Right renal pelvis (tissue), 4 donors: ENCODE results near the gene BLOC1S6. TPM values are rescaled to one million over a fixed set of nuclear protein-coding genes. Genes with fewer than 3 reads are reported as not detected.
"Not testable (repeated sequence)": the region's sequence is repeated elsewhere in the genome, so short reads cannot be mapped to it uniquely, and the experiment has no call there.

Experiments
- DNase-seq, 4 donors: peaks; one replicate each; pipeline ENCODE4 v3.0.0-alpha.2; 2013; ENCODE audit warnings: low read depth in 4 of 4, low spot score in 3 of 4, missing footprints in 1 of 4
- polyA plus RNA-seq, 4 donors: library from polyadenylated mRNA; unstranded; fragments of 120-200 nt; gene quantifications; one replicate each; pipeline ENCODE4 v1.2.1, GENCODE V29; 2013; ENCODE audit not compliant: insufficient read length in 4 of 4

The BLOC1S6 gene
- polyA plus RNA-seq, 4 donors = 41.3 to 57.6 (median 50.8) TPM

DNA sequence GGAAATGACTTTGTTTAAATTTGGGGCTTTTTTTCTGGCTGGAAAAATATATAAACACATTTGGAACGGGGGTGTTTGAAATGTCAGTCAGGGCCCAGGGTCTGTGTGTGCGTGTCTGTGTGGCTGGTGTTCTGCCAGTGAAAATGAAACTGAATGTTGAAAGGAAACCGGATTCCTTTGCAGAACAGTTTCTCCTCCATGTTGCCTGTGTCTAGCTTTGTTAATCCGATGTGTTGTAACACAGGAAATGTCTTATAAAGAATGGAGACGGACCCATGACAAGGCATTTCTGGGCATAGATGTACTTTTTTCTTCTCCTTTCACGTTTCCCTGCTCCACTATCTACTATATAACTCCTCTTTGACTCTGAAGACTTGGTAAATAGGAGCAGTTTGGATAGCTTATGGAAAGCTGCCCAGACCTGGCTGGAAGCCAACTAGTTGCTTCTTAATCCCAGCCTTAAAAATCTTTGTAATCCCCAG is 50.4 kb downstream of the BLOC1S6 start:
- DNase-seq = peak in 1 of 4 donors; percentile 26

DNA sequence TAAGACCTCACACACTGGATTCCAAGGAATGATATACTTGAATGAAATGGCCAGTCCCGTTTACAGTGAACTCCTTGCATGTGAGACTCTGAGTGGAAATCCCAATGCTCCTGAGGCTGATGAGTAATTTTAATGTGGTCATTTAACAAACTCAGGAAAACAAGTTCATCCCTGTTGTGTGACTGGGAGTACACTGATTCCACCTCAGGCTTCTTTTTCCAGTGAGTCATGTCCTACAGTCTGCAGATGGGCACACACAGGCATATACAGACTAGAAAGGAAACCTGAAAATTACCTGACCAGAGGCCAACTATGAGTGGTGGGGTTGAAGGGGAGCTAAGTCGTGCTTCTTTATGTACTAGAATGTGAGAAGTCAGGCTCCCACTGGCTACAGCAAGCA is 53.4 kb downstream of the BLOC1S6 start:
- DNase-seq = no peak

DNA sequence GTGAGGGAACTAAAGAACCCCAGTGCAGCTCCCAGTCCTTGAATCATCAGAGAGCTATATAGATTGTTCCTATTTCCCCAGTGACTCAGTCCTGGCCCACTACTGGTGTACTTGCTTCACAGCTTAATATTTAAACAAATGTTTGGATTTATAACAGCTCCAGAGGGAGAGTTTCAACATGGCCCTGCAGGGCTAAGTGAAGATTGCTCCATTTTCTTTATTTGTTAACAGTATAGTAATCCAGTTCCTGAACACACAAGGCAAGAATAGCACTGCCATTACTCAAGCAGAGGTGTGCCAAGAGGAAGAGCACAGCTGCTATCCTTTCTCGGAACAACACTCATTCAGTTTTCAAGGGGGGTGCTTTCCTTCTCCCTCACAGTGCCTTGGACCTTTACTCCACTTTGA is 54.2 kb downstream of the BLOC1S6 start:
- no peak for DNase-seq

DNA sequence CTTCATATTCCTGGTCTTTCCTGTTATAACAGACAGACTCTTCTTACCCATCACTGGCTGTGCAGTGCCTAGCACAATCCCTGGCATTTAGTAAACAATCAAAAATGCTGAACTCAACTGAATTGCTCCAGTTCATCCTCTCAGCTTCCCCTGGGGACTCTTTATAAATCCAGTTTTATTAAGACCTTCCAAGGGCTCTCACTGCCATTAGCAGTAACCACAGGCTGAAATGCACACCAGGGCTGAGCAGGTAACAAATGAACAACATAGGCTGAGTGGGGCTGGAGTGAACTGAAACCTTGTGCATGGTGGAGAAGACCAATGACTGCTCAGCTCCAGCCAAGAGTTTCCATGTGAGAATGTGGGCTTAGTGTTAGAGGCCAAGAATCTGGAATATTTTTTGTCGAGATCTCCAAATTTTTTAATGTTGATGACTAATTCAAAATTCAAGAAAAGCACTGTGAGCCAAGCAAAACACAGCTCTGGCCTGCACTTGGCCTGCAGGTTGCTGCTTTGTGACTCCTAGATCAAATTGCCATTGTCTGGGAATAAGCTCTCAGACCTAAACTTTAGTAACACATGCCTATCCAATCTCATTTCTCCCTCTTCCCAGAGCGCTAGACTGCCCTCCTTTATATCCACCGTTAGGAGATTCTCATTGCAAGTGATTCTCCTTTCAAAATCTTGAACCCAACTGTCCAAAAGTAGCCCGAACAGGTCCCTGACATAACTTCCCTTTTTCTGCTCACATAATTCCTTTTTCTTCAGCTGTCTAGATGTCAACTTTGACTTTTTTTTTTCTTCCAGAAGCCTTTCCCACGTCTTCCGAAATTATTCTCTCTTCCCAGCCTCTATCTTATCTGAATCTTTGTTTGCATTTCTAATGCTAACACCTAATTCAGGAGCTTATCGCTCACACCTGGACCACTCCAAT is 55.1 kb downstream of the BLOC1S6 start:
- no peak for DNase-seq

DNA sequence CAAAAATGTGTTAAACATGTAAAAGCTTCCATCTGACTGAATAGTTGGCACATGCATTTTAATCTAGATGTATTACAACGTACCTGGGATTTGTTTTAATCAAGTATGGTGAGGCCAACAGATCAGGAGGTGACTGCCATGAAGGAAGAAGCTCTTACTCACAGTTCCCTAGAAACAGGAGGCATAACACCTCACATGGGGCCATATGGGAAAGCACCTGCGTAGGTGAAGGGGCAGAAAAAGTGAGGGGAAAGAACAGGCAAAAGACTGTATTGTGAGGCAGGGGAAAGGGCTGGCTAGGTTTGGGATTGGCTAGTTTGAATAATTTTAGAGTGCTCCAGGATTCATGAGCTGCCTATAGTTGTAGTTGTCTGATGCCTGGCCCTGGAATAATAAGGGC is 57.3 kb downstream of the BLOC1S6 start:
- no peak for DNase-seq

DNA sequence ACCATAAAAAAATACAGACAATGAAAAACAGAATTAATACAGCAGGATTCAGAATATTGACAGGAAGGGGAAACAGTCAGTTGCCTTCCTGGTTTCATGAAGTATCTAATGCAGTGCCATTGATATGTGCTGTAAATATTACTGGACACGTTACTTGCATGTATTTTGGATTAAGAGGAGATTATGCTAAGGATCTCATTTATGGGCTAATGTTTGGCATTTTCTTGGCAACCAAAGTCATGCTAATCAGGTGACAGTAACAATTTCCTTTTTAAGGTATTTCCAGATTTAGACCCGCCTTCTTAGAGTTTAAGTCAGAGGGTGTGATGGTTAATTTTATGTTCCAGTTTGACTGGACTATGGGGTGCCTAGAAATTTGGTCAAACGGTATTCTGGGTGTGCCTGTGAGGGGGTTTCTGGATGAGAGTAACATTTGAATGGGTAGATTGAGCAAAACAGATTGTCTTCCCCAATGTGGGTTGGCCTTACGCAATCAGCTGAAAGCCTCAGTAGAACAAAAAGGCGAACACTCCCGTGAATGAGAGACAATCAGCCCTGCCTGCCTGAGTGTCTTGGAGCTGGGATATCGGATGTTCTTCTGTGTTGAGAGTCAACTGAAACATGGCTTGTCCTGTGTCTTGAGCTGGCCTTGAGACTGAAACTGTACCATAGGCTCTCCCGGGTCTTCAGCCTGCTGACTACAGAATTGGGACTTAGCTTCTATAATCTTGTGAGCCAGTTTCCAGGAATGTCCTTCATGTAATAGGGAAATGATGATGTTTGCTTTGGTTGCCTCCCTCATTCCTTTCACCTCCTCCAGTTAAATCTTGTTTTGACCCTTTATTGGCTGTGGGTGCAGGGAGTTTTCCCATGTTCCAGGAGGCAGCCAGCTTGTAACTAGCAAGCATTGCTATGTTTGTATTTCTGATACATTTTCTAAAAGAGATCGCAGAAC is 58.1 kb downstream of the BLOC1S6 start:
- no peak for DNase-seq

DNA sequence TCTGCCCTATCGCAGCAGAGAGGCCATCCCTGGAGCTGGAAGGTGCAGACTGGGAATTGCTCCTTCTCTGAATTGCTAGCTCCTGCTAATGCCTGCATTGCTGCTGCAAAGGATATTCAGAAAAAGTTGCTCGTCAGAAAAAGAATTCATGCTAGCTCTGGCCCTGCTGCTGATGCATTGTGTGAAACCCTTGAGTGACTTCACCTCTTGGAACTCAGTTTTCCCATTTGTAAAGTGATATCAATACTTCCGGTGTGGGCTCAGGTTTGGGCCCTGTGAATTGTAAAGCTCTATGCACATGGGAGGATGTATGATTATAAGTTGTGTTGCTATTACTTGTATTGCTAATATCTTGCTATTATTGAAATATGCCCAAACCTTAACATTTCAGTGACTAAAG is 59.0 kb downstream of the BLOC1S6 start:
- DNase-seq = no peak

DNA sequence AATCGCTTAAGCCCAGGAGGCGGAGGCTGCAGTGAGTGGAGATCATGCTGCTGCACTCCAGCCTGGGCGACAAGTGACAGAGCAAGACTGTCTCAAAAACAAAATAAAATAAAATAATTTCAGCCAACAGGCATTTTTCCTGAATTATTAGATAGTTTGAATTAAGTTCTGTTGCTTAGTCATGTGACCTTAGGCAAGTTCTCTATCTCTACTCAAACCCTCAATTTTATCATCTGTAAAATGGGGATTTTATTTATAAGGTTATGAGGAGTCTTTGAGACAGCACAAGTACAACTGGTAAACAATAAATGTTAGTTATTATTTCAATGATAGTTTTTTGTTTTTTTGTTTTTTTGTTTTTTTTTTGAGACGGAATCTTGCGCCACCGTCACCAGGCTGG is 60.6 kb downstream of the BLOC1S6 start:
- no peak for DNase-seq

DNA sequence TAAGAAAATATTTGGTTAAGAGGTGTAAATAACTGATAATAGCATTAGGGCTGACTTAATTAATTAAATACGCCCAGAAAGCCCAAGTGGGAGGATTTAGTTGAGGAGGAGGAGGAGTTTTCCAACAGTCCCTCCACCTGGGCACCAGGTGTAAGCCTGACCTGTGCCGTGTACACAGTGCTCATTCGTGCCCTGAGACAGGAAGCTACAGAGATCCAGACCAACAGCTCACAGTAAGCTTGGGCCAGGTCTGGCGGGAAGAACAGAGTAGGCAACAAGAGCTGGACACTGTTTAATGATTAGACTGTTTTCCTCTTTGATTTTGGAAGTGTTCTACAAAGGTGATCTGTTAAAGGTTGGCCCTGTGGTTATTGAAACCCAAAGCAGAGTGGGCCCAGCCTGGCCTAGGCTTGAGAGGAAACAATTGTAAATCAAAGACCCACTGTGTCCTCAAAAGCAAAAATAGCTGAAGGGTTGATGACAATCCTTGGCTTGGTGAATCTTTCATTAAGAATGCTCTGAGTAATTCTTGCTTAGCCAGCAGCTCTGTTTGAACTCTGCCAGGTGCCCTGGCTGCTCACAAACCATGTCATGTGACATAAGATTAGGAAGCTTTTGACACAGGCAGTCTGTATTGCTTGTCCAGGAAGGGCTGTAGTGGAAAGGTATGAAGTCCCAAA is 61.5 kb downstream of the BLOC1S6 start:
- no peak for DNase-seq

DNA sequence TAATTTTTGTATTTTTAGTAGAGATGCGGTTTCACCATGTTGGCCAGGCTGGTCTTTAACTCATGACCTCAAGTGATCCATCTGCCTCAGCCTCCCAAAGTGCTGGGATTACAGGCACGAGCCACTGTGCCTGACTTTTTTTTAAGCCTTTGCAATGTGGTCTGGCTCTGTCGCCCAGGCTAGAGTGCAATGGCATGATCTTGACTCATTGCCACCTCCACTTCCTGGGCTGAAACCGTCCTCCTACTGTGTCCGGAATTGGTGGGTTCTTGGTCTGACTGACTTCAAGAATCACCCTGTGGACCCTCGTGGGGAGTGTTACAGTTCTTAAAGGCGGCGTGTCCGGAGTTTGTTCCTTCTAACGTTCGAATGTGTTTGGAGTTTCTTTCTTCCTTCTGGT is 62.8 kb downstream of the BLOC1S6 start:
- DNase-seq = not testable (repeated sequence)

DNA sequence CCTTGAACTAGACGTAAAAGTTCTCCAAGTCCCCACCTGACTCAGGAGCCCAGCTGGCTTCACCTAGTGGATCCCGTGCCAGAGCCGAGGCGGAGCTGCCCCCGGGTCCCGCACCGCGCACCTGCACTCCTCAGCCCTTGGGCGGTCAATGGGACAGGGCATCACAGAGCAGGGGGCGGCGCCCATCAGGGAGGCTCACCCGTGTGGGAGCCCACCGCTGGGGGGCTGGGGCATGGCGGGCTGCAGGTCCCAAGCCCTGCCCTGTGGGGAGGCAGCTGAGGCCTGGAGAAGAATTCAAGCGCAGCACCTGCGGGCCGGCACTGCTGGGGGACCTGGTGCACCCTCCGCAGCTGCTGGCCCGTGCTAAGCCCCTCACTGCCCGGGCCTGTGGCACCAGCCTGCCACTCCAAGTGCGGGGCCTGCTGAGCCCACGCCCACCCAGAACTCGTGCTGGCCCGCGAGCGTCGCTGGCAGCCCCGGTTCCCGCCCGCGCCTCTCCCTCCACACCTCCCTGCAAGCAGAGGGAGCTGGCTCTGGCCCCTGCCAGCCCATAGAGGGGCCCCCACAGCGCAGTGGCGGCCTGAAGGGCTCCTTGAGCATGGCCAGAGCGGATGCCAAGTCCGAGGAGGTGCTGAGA is 63.8 kb downstream of the BLOC1S6 start:
- no peak for DNase-seq

DNA sequence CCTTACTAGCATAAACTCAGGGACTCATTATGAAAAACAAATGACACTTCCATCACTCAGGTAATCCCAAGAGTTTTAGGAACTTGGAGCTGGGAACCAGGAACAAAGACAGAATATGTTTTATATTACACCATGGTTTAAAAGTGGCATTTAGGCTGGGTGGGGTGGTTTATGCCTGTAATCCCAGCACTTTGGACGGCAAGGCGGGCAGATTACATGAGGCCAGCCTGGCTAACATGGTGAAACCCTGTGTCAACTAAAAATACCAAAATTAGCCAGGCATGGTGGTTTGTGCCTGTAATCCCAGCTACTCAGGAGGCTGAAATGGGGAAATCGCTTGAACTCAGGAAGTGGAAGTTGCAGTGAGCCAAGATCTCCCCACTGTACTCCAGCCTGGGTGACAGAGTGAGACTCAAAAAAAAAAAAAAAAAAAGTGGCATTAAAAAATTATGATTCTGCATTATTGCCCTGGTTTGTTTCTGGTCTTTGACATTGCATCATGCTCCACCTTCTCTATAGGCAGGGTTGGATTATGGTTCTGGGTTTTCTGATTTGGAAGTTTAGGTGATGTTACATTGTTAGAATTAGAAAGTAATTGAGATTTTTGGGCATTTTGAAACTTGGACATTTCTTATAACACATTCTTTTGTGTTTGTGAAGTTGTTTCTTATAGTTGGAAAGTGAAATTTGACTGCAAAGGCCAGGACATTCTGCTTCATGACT is 66.7 kb downstream of the BLOC1S6 start:
- no peak for DNase-seq

DNA sequence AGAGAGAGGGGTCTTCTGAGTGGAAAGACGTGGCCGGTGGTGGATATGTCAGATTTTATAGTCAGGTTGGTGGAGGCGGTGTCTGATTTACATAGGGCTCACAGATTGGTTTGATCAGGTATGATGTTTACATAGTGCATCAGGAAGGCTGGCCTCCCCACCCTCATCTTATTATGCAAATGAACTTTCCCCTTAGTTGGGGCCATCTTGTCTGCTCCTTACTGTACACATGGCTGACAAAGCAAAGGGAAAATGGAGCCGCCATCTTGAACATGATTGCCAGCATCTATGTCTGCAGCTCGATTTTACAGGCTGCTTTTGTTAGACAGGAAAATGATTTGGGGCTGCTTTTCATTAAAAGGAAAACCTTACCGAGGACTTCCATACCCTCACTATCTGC is 67.6 kb downstream of the BLOC1S6 start:
- no peak for DNase-seq

DNA sequence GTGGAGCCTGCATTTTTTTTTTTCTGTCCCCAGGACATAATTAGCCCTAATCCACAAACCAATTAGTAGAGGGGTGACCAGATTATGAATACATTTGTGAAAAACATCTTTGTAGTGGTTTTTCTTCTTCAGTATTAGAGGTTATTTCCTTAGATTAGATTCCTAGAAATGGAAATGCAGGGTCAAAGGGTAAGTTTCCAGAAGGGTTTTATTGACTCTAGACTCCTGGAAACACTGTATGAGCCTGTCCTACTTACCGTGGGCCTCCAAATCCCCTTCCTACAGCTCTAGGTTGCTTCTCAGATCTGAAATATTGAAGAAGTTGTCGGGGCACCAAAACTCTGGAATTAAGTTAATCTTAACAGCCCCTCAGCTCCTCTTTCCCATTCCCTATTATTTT is 70.1 kb downstream of the BLOC1S6 start:
- no peak for DNase-seq

DNA sequence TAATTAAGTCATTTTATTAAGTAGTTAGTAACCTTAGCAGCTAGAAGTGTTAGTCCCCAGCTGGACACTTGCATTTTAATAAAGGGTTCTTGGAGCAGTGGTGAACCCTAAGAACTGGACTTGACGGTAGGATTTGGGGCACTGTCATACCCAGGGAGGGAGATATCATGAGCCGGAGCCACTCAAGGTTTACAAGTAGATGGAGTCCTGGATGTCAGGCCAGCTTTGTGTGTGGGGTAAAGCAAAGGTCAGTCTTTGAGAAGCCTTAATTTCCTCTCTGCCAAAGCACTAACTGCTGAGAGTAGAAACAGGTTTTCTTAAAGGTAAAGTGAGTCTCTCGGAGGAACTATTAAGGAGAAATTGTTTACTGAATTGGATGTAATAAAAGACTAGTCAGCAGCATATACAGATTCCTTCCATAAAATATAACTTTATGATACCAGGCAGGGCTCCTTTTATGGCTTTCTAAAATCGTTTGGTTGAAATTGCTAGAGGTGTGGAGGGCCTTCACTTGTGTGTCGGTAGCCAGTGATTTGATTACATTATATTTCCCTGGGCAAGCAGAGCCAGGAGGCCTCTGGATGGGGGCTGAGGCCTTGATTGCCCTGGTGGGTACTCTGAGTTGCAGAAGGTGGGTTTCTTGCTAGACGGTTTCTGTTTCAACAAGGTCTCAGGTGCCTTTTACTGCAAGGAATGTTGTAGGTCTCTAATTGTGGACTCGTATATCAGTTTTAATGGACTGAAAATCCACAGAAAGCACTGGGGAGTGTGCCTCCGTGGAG is 70.8 kb downstream of the BLOC1S6 start:
- no peak for DNase-seq
